Measurements from ENCODE around the gene C1orf105. TPM values are rescaled to one million over a fixed set of nuclear protein-coding genes. Genes with fewer than 3 reads are reported as not detected.

Gene C1orf105
- total and polyA plus RNA-seq, 2 of the 8 experiments (the other 6 are each of a cell fraction or from before 2014, with no cell fraction given) = not detected

GRCh38 chr1:172393354-172393753 is 27.1 kb upstream of the C1orf105 start (continued):
- TF ChIP-seq ATF2 (IDR thresholded peaks at IDR 0.05; ENCODE audit: low read length) (no peak), RAD21 (IDR thresholded peaks at IDR 0.05 in 1 of 2, conservative IDR thresholded peaks at IDR 0.05 in 1 of 2; ENCODE audit: low read depth in 2 of 2, low read length in 2 of 2) (no peak), TEAD4 (IDR thresholded peaks at IDR 0.05; ENCODE audit: low read depth, low read length) (no peak), ASH2L (IDR thresholded peaks at IDR 0.05; ENCODE audit: low read length) (no peak), ATF3 (IDR thresholded peaks at IDR 0.05; ENCODE audit: insufficient read depth, low read depth, low read length) (no peak), SIRT6 (IDR thresholded peaks at IDR 0.05; ENCODE audit: low read length) (no peak), CHD7 (IDR thresholded peaks at IDR 0.05; ENCODE audit: insufficient replicate concordance, low read length) (no peak), RFX5 (IDR thresholded peaks at IDR 0.05; ENCODE audit: borderline replicate concordance, low read depth, low read length) (no peak)
